Measurements from ENCODE around the gene PTPRD.

- TF ChIP-seq TAF1 (IDR thresholded peaks at IDR 0.05; ENCODE audit: borderline replicate concordance, low read depth, low read length) (no peak), POLR2AphosphoS5 (IDR thresholded peaks at IDR 0.05; ENCODE audit: low read depth, low read length) (no peak), POLR2A (IDR thresholded peaks at IDR 0.05; ENCODE audit: low read depth, low read length) (no peak)
These were observed 2181.9 kb downstream of the PTPRD start for GRCh38 chr9:8430945-8431344.

All from GM12892 (cell line).